ENCODE data around the gene C9orf78. TPM values are rescaled to one million over a fixed set of nuclear protein-coding genes. Genes with fewer than 3 reads are reported as not detected.

Gene C9orf78
- total RNA-seq, 1 donor from 2014 or later = 38.0 TPM

GRCh38 chr9:129857207-129857606 is 22.1 kb upstream of the C9orf78 start:
- Histone ChIP-seq H3K4me2 (ENCODE audit: low read length) (no peak overlapping the region), H2AFZ (ENCODE audit: low read depth, low read length) (no peak overlapping the region), H3K27me3 (ENCODE audit: insufficient read depth, low read length) (no peaks in the 10 kb centered on the region), H4K20me1 (ENCODE audit: insufficient read depth, low read length) (peaks cover 9% of the 10 kb centered on the region), H3K9me3 (ENCODE audit: insufficient read depth, low read depth, low read length) (no peaks in the 10 kb centered on the region), H3K27ac (ENCODE audit: low read depth, low read length) (no peak overlapping the region), H3K4me3 (ENCODE audit: insufficient read depth, low read depth, low read length) (no peak overlapping the region), H3K4me1 (ENCODE audit: insufficient read depth, low read length) (no peaks in the 10 kb centered on the region), H3K9ac (ENCODE audit: low read length) (no peak overlapping the region), H3K79me2 (ENCODE audit: insufficient read depth, low read length) (no peaks in the 10 kb centered on the region), H3K36me3 (ENCODE audit: insufficient read depth, low read length) (peaks cover 21% of the 10 kb centered on the region)
- Mint-ChIP-seq H3K9me3 (ENCODE audit: unreplicated experiment) (no peaks in the 10 kb centered on the region), H3K27ac (ENCODE audit: unreplicated experiment) (no peak overlapping the region), H3K36me3 (ENCODE audit: low read depth, unreplicated experiment) (peaks cover 31% of the 10 kb centered on the region), H3K4me3 (ENCODE audit: unreplicated experiment) (no peak overlapping the region), H3K4me1 (ENCODE audit: low read depth, unreplicated experiment) (peaks cover 1% of the 10 kb centered on the region), H3K27me3 (ENCODE audit: low read depth, unreplicated experiment) (no peaks in the 10 kb centered on the region)
- DNase-seq (ENCODE audit: low read depth) = no peak
- TF ChIP-seq CTCF (IDR thresholded peaks at IDR 0.05; ENCODE audit: insufficient read depth, low read depth, low read length) (no peak), EZH2 (IDR thresholded peaks at IDR 0.05; ENCODE audit: insufficient read depth, low read length) (no peak)
- no peak for FAIRE-seq

GRCh38 chr9:129854588-129855110 is 19.6 kb upstream of the C9orf78 start:
- H3K4me1 ChIP-seq (ENCODE audit: insufficient read depth, low read length) = peaks cover 6% of the 10 kb centered on the region
- H3K4me3 Mint-ChIP-seq (ENCODE audit: unreplicated experiment) = no peak overlapping the region
- H4K20me1 ChIP-seq (ENCODE audit: insufficient read depth, low read length) = peaks cover 17% of the 10 kb centered on the region
- no peaks in the 10 kb centered on the region for H3K27me3 Mint-ChIP-seq (ENCODE audit: low read depth, unreplicated experiment)
- no peak overlapping the region for H3K27ac ChIP-seq (ENCODE audit: low read depth, low read length)
- H3K36me3 Mint-ChIP-seq (ENCODE audit: low read depth, unreplicated experiment) = peaks cover 38% of the 10 kb centered on the region
- no peak for DNase-seq (ENCODE audit: low read depth)
- no peak overlapping the region for H3K4me3 ChIP-seq (ENCODE audit: insufficient read depth, low read depth, low read length)
- no peak for FAIRE-seq
- peaks cover 21% of the 10 kb centered on the region for H3K36me3 ChIP-seq (ENCODE audit: insufficient read depth, low read length)
- H3K4me1 Mint-ChIP-seq (ENCODE audit: low read depth, unreplicated experiment) = no peaks in the 10 kb centered on the region
- H2AFZ ChIP-seq (ENCODE audit: low read depth, low read length) = no peak overlapping the region
- no peak overlapping the region for H3K4me2 ChIP-seq (ENCODE audit: low read length)
- H3K9me3 Mint-ChIP-seq (ENCODE audit: unreplicated experiment) = no peaks in the 10 kb centered on the region
- TF ChIP-seq EZH2 (IDR thresholded peaks at IDR 0.05; ENCODE audit: insufficient read depth, low read length) = no peak
- H3K27ac Mint-ChIP-seq (ENCODE audit: unreplicated experiment) = no peak overlapping the region
- no peaks in the 10 kb centered on the region for H3K27me3 ChIP-seq (ENCODE audit: insufficient read depth, low read length)
- no peak overlapping the region for H3K9ac ChIP-seq (ENCODE audit: low read length)
- no peaks in the 10 kb centered on the region for H3K79me2 ChIP-seq (ENCODE audit: insufficient read depth, low read length)
- no peaks in the 10 kb centered on the region for H3K9me3 ChIP-seq (ENCODE audit: insufficient read depth, low read depth, low read length)

- no peak overlapping the region for H3K27ac ChIP-seq (ENCODE audit: low read depth, low read length)
- peaks cover 7% of the 10 kb centered on the region for H3K4me1 ChIP-seq (ENCODE audit: insufficient read depth, low read length)
- Mint-ChIP-seq H3K9me3 (ENCODE audit: unreplicated experiment) (no peaks in the 10 kb centered on the region), H3K4me1 (ENCODE audit: low read depth, unreplicated experiment) (no peaks in the 10 kb centered on the region), H3K27ac (ENCODE audit: unreplicated experiment) (no peak overlapping the region), H3K27me3 (ENCODE audit: low read depth, unreplicated experiment) (no peaks in the 10 kb centered on the region), H3K4me3 (ENCODE audit: unreplicated experiment) (no peak overlapping the region), H3K36me3 (ENCODE audit: low read depth, unreplicated experiment) (peaks cover 36% of the 10 kb centered on the region)
- H3K9ac ChIP-seq (ENCODE audit: low read length) = no peak overlapping the region
- no peak overlapping the region for H3K4me3 ChIP-seq (ENCODE audit: insufficient read depth, low read depth, low read length)
- peaks cover 27% of the 10 kb centered on the region for H4K20me1 ChIP-seq (ENCODE audit: insufficient read depth, low read length)
- no peaks in the 10 kb centered on the region for H3K9me3 ChIP-seq (ENCODE audit: insufficient read depth, low read depth, low read length)
- H3K4me2 ChIP-seq (ENCODE audit: low read length) = no peak overlapping the region
- no peak for FAIRE-seq
- no peak for DNase-seq (ENCODE audit: low read depth)
- TF ChIP-seq CTCF (IDR thresholded peaks at IDR 0.05; ENCODE audit: insufficient read depth, low read depth, low read length) (no peak), EZH2 (IDR thresholded peaks at IDR 0.05; ENCODE audit: insufficient read depth, low read length) (no peak)
- H3K36me3 ChIP-seq (ENCODE audit: insufficient read depth, low read length) = peaks cover 19% of the 10 kb centered on the region
- no peak overlapping the region for H2AFZ ChIP-seq (ENCODE audit: low read depth, low read length)
- H3K79me2 ChIP-seq (ENCODE audit: insufficient read depth, low read length) = no peaks in the 10 kb centered on the region
- H3K27me3 ChIP-seq (ENCODE audit: insufficient read depth, low read length) = no peaks in the 10 kb centered on the region
Observed at GRCh38 chr9:129853614-129854013, 18.5 kb upstream of the C9orf78 start.
